ENCODE data around the gene POLR3GL. TPM values are rescaled to one million over a fixed set of nuclear protein-coding genes. Genes with fewer than 3 reads are reported as not detected.

The POLR3GL gene
- total RNA-seq, 1 experiment from 2014 or later, result 7.9 TPM

GRCh38 chr1:145972580-145972979, 8.1 kb downstream of the POLR3GL start:
- no peaks in the 10 kb centered on the region for H3K4me1 ChIP-seq (ENCODE audit: insufficient read depth, low read length)
- H3K27ac ChIP-seq (ENCODE audit: insufficient read length, low read depth, low read length), result no peak overlapping the region
- H3K79me2 ChIP-seq (ENCODE audit: insufficient read depth, low read length), result no peaks in the 10 kb centered on the region
- no peak overlapping the region for H2BK12ac ChIP-seq (ENCODE audit: insufficient read length, low read depth, low read length)
- no peak overlapping the region for H3K23ac ChIP-seq (ENCODE audit: insufficient read length, low read depth, low read length)
- H3K9me3 ChIP-seq (ENCODE audit: control insufficient read depth, low read depth, low read length), result no peaks in the 10 kb centered on the region
- H3K4ac ChIP-seq (ENCODE audit: low read depth, low read length), result no peak overlapping the region
- H2BK120ac ChIP-seq (ENCODE audit: low read depth, low read length, poor library complexity, severe bottlenecking), result no peak overlapping the region
- Mint-ChIP-seq H3K4me1 (peaks cover 0 to 6% of the 10 kb centered on the region in 2 experiments; a peak in 2 of 4 replicates), H3K36me3 (ENCODE audit: insufficient read depth in 1 of 3, low read depth in 3 of 3) (peaks cover 0 to under 1% (median 0%) of the 10 kb centered on the region in 3 experiments; a peak in 1 of 7 replicates), H3K9me3 (peaks cover under 1% of the 10 kb centered on the region in 2 experiments; a peak in 3 of 5 replicates), H3K27ac (no peak overlapping the region), H3K4me3 (no peak overlapping the region), H3K27me3 (ENCODE audit: low read depth) (no peaks in the 10 kb centered on the region)
- no peak overlapping the region for H2BK5ac ChIP-seq (ENCODE audit: insufficient read length, low read length)
- no peak overlapping the region for H3K56ac ChIP-seq (ENCODE audit: insufficient read length, low read depth, low read length)
- DNase-seq, result no peak
- H4K20me1 ChIP-seq (ENCODE audit: control insufficient read depth, insufficient read depth, insufficient read length), result no peaks in the 10 kb centered on the region
- no peak overlapping the region for H4K5ac ChIP-seq (ENCODE audit: insufficient read length, low read depth, low read length)
- no peaks in the 10 kb centered on the region for H3K79me1 ChIP-seq (ENCODE audit: insufficient read depth, low read depth, low read length, poor library complexity, severe bottlenecking)
- H2AK5ac ChIP-seq (ENCODE audit: insufficient read length, low read length), result no peak overlapping the region
- no peaks in the 10 kb centered on the region for H3K23me2 ChIP-seq (ENCODE audit: insufficient read length, low read depth, low read length, poor library complexity, severe bottlenecking)
- H2BK15ac ChIP-seq (ENCODE audit: low read depth, low read length), result no peak overlapping the region
- no peak overlapping the region for H3K18ac ChIP-seq (ENCODE audit: insufficient read length, low read depth, low read length)
- H3T11ph ChIP-seq (ENCODE audit: low read length), result no peak overlapping the region
- H2BK20ac ChIP-seq (ENCODE audit: low read depth, low read length, poor library complexity, severe bottlenecking), result no peak overlapping the region
- no peak overlapping the region for H4K91ac ChIP-seq (ENCODE audit: insufficient read length, low read depth, low read length)
- H3K27me3 ChIP-seq (ENCODE audit: insufficient read depth, low read length), result no peaks in the 10 kb centered on the region
- no peak overlapping the region for H4K8ac ChIP-seq (replicated peaks; ENCODE audit: insufficient read length, low read depth, low read length)
- no peak overlapping the region for H3K4me2 ChIP-seq (ENCODE audit: insufficient read depth, insufficient read length, low read length)
- no CpG with 5 or more reads among the region's 7 CpGs for WGBS (ENCODE audit: extremely low coverage, insufficient read length, low lambda C conversion rate)
- H3K14ac ChIP-seq (ENCODE audit: insufficient read depth, low read length), result no peak overlapping the region
- no peak for TF ChIP-seq CTCF (conservative IDR thresholded peaks at IDR 0.05)
- no peak overlapping the region for H2AFZ ChIP-seq (ENCODE audit: low read length)
- no peak overlapping the region for H3K9ac ChIP-seq (ENCODE audit: extremely low read depth, insufficient read length, low read length)

Data from H9 (cell line).